Psoas muscle (tissue), 8 donors: ENCODE results near the gene SPAG7. TPM values are rescaled to one million over a fixed set of nuclear protein-coding genes. Genes with fewer than 3 reads are reported as not detected.

ENCODE experiments used
- ATAC-seq, 4 donors: fragments of 200-7000 bp; cut with Tn5 transposase; one replicate each; pipeline ENCODE4 v1.9.1; 2020; ENCODE audit warnings: moderate library complexity in 3 of 4, mild to moderate bottlenecking in 2 of 4
- DNase-seq, 2 donors: peaks; one replicate each; pipeline ENCODE4 v3.0.0-alpha.2; 2020
- H3K27ac ChIP-seq: fragments of 200-600 bp; one replicate; pipeline ENCODE4 v1.8.0; 2022
- H3K27me3 ChIP-seq, 3 donors: fragments of 200-600 bp in 1 of 3; one replicate each; pipeline versions ENCODE4 v1.6.1 to v1.8.0; 2013 to 2022; ENCODE audit warnings: low read length in 2 of 3, mild to moderate bottlenecking in 2 of 3, moderate library complexity in 1 of 3; ENCODE audit not compliant: insufficient read depth in 3 of 3
- H3K36me3 ChIP-seq, 2 donors: fragments of 200-600 bp in 1 of 2; one replicate each; pipeline versions ENCODE4 v1.6.1 to v1.8.0; 2013 to 2022; ENCODE audit warnings: low read depth in 1 of 2, mild to moderate bottlenecking in 1 of 2, moderate library complexity in 1 of 2; ENCODE audit not compliant: insufficient read depth in 1 of 2
- H3K4me1 ChIP-seq: fragments of 200-600 bp; one replicate; pipeline ENCODE4 v1.8.0; 2022
- H3K4me3 ChIP-seq: fragments of 200-600 bp; one replicate; pipeline ENCODE4 v1.8.0; 2022; ENCODE audit warnings: mild to moderate bottlenecking
- H3K9me3 ChIP-seq: fragments of 200-600 bp; one replicate; pipeline ENCODE4 v1.8.0; 2022
- CTCF ChIP-seq: fragments of 200-600 bp; IDR thresholded peaks from one replicate; pipeline ENCODE4 v1.8.0; 2022; ENCODE audit warnings: antibody characterized with exemption
- WGBS, 3 donors: extraction: QIAGEN DNeasy Blood & Tissue Kit; methylation state at CpG; one replicate each; pipeline versions ENCODE4 v1.1.6 to v1.1.7; 2013; 5-methylcytosine and 5-hydroxymethylcytosine counted together
- intact Hi-C, 2 donors: fragments of 100-400 bp; cut with DNase I; formaldehyde crosslinking; loops; one replicate each; pipeline versions ENCODE4 v1.11.0 to v1.14.2; 2022
- polyA plus RNA-seq, 3 donors: library from polyadenylated mRNA; stranded (reverse); fragments of 200-250 nt; gene quantifications; one replicate each; pipeline ENCODE4 v1.2.3, GENCODE V29; 2013
- total RNA-seq, 4 donors: library from RNA; stranded (reverse); fragmentation: NEBNext Ultra II Directional in 2 of 4; extraction: Animal tissue kit (Norgen Biotek cat#: 25700) in 2 of 4; gene quantifications; one replicate each; pipeline versions ENCODE4 v1.2.1 to v1.2.4, GENCODE V29; 2021 to 2023
- donor health status: healthy with polysubstance abuse.
- donor health status: DM: no; HTN: no; CAD: no; lungs with moderate emphysema.
- donor health status: Bipolar disorder and iron deficiency.
- donor health status: healthy.
- donor health status: DM: yes; HTN: yes; CAD: no.
- donor health status: DM: no; HTN: no; CAD: no.
- donor health status: DM: no; HTN: no; CAD: no.
- donor health status: DM: yes; HTN: yes; CAD: no.

The SPAG7 gene
- total and polyA plus RNA-seq, 7 donors = 79.2 to 179 (median 117) TPM

GRCh38 chr17:4998027-4998731 lies 30.6 kb upstream of the SPAG7 start:
- no peaks in the 10 kb centered on the region for H3K27me3 ChIP-seq
- intact Hi-C loops = loop anchor here in 1 of 2 donors (5.0 kb wide), 1 partner anchor 56 kb away; the partner anchor contains the start of genes RNF167 and SLC25A11
- H3K4me3 ChIP-seq = peak overlapping the region; percentile 96
- 0 to 1% (median 1%) methylated on average over 34 to 55 of the region's 55 CpGs for WGBS, 3 donors
- no peaks in the 10 kb centered on the region for H3K9me3 ChIP-seq
- peak; percentile 68 to 83 for DNase-seq
- peaks cover 40% of the 10 kb centered on the region for H3K4me1 ChIP-seq
- TF ChIP-seq CTCF = no peak
- ATAC-seq = peak; percentile 0 to 3 (median 1)
- peak overlapping the region; percentile 96 for H3K27ac ChIP-seq
- peaks cover 7 to 26% of the 10 kb centered on the region in 2 donors for H3K36me3 ChIP-seq

GRCh38 chr17:4997302-4998026 lies 29.8 kb upstream of the SPAG7 start, which contains the start of the genes INCA1 and KIF1C:
INCA1 (minus strand) TSS chr17:4997522; CDS start chr17:4994437, 3,085 bp downstream.
KIF1C (plus strand) TSS chr17:4997950; CDS start chr17:5000247, 2,297 bp downstream.
- peak within 1 kb of the TSS; percentile 96 for H3K4me3 ChIP-seq
- intact Hi-C loops = loop anchor here in 1 of 2 donors (5.0 kb wide), 1 partner anchor 55 kb away; the partner anchor contains the start of genes RNF167 and SLC25A11
- WGBS, 3 donors = 0 to 1% (median 0%) methylated on average over 67 to 93 of the region's 93 CpGs

GRCh38 chr17:4994081-4994595 lies 26.5 kb upstream of the SPAG7 start:
- no peak overlapping the region for H3K4me3 ChIP-seq
- 84 to 88% (median 87%) methylated on average over 6 of the region's 6 CpGs for WGBS, 3 donors
- ATAC-seq (no peak), DNase-seq (no peak)
- H3K36me3 ChIP-seq = no peaks in the 10 kb centered on the region
- intact Hi-C loops = no loop called here
- H3K4me1 ChIP-seq = peaks cover 9% of the 10 kb centered on the region
- H3K9me3 ChIP-seq = no peaks in the 10 kb centered on the region
- no peak for TF ChIP-seq CTCF
- H3K27ac ChIP-seq = no peak overlapping the region
- H3K27me3 ChIP-seq = no peaks in the 10 kb centered on the region

More at GRCh38 chr17:4997302-4998026, 29.8 kb upstream of the SPAG7 start, which contains the start of the genes INCA1 and KIF1C:
- H3K27me3 ChIP-seq = no peaks in the 10 kb centered on the region
- peak; percentile 17 for TF ChIP-seq CTCF
- DNase-seq = peak; percentile 95 to 98
- no peaks in the 10 kb centered on the region for H3K9me3 ChIP-seq
- H3K4me1 ChIP-seq = peaks cover 34% of the 10 kb centered on the region
- H3K27ac ChIP-seq = peak within 1 kb of the TSS; percentile 96
- peaks cover 7 to 19% of the 10 kb centered on the region in 2 donors for H3K36me3 ChIP-seq
- peak; percentile 83 to 85 (median 84) for ATAC-seq

- no peak for TF ChIP-seq CTCF
- intact Hi-C loops = loop anchor here (2.0 to 5.0 kb wide), 3 partner anchors 46 to 81 kb away; partner anchors contain the start of genes RNF167 (in 1 of the 2) and SLC25A11 (in 1 of the 2)
- Histone ChIP-seq H3K9me3 (no peaks in the 10 kb centered on the region), H3K4me1 (peaks cover 20% of the 10 kb centered on the region), H3K27me3 (no peaks in the 10 kb centered on the region), H3K4me3 (peak overlapping the region; percentile 94), H3K36me3 (peaks cover 0 to 30% of the 10 kb centered on the region in 2 donors), H3K27ac (peak overlapping the region; percentile 97)
- WGBS, 3 donors = 1 to 2% (median 2%) methylated on average over 27 to 30 of the region's 30 CpGs
- DNase-seq = peak; percentile 39 to 74
- ATAC-seq = peak in 2 of 4 donors; percentile 9 to 33
These were observed 20.4 kb upstream of the SPAG7 start for GRCh38 chr17:4987767-4988567.
